CD8-positive, alpha-beta memory T cell (primary cell): ENCODE results near the gene ZP3. TPM values are rescaled to one million over a fixed set of nuclear protein-coding genes. Genes with fewer than 3 reads are reported as not detected.
"Not testable (repeated sequence)": the region's sequence is repeated elsewhere in the genome, so short reads cannot be mapped to it uniquely, and the experiment has no call there.

ENCODE experiments used
- CTCF ChIA-PET: fragments of 350-600 bp; sonication (Branson Sonifier 250); formaldehyde crosslinking; loops from one replicate; lab custom pipeline; 2021; ENCODE audit warnings: antibody characterized with exemption; lab: Charles Lee
- POLR2A ChIA-PET: fragments of 350-600 bp; sonication (Branson Sonifier 250); formaldehyde crosslinking; loops from one replicate; lab custom pipeline; 2021; ENCODE audit warnings: antibody characterized with exemption; lab: Charles Lee
- DNase-seq, 5 donors: peaks; one replicate each; pipeline versions ENCODE4 v3.0.0 to v3.0.0-alpha.2; 2020 to 2022; ENCODE audit warnings: mixed read lengths in 1 of 5
- H3K27ac ChIP-seq: one replicate; pipeline ENCODE4 v1.7.0; 2013; ENCODE audit warnings: low read depth, mild to moderate bottlenecking, low read length, moderate library complexity
- H3K27me3 ChIP-seq: 2 replicates; pipeline ENCODE4 v1.7.0; 2013; ENCODE audit warnings: low read length, mild to moderate bottlenecking; ENCODE audit not compliant: insufficient read depth, poor library complexity, severe bottlenecking
- H3K36me3 ChIP-seq: 2 replicates; pipeline ENCODE4 v1.7.0; 2013; ENCODE audit warnings: mild to moderate bottlenecking, low read length, moderate library complexity; ENCODE audit not compliant: insufficient read depth
- H3K4me1 ChIP-seq: 2 replicates; pipeline ENCODE4 v1.7.0; 2013; ENCODE audit warnings: mild to moderate bottlenecking, low read length, moderate library complexity; ENCODE audit not compliant: insufficient read depth
- H3K4me3 ChIP-seq: 2 replicates; pipeline ENCODE4 v1.7.0; 2013; ENCODE audit warnings: mild to moderate bottlenecking, low read length
- H3K9me3 ChIP-seq: 2 replicates; pipeline ENCODE4 v1.7.0; 2013; ENCODE audit warnings: mild to moderate bottlenecking, low read length
- H3K27ac Mint-ChIP-seq, 8 donors: one replicate each; pipeline ENCODE4 v1.8.0; 2020 to 2021; ENCODE audit warnings: mixed read lengths in 8 of 8, mild to moderate bottlenecking in 6 of 8, inconsistent platforms in 3 of 8, moderate library complexity in 3 of 8
- H3K27me3 Mint-ChIP-seq, 2 donors: one replicate each; pipeline ENCODE4 v1.8.0; 2020 to 2021; ENCODE audit warnings: mixed read lengths in 2 of 2, mild to moderate bottlenecking in 1 of 2, moderate library complexity in 1 of 2
- H3K36me3 Mint-ChIP-seq, 3 donors: one replicate each; pipeline ENCODE4 v1.8.0; 2020 to 2021; ENCODE audit warnings: mixed read lengths in 3 of 3, inconsistent platforms in 1 of 3, mild to moderate bottlenecking in 1 of 3
- H3K4me1 Mint-ChIP-seq, 3 donors: one replicate each; pipeline ENCODE4 v1.8.0; 2020 to 2021; ENCODE audit warnings: mixed read lengths in 3 of 3, inconsistent platforms in 1 of 3, mild to moderate bottlenecking in 1 of 3
- H3K4me3 Mint-ChIP-seq, 7 donors: one replicate each; pipeline ENCODE4 v1.8.0; 2020 to 2021; ENCODE audit warnings: mixed read lengths in 7 of 7, mild to moderate bottlenecking in 6 of 7, moderate library complexity in 4 of 7, inconsistent platforms in 2 of 7
- H3K9me3 Mint-ChIP-seq, 5 donors: one replicate each; pipeline ENCODE4 v1.8.0; 2020 to 2022; ENCODE audit warnings: mixed read lengths in 5 of 5, mild to moderate bottlenecking in 3 of 5, moderate library complexity in 2 of 5, inconsistent platforms in 1 of 5
- polyA plus RNA-seq: library from polyadenylated mRNA; unstranded; fragments of 300-500 nt; fragmentation: Illumina TruSeq; gene quantifications from one replicate; pipeline ENCODE4 v1.2.3, GENCODE V29; 2021
- total RNA-seq, 2 experiments: library from RNA; stranded (reverse); gene quantifications; one replicate each; pipeline ENCODE4 v1.2.3, GENCODE V29; 2021

ZP3 gene
- total and polyA plus RNA-seq, 3 experiments from 2014 or later, result 1.6 to 2.2 (median 1.6) TPM

DNA sequence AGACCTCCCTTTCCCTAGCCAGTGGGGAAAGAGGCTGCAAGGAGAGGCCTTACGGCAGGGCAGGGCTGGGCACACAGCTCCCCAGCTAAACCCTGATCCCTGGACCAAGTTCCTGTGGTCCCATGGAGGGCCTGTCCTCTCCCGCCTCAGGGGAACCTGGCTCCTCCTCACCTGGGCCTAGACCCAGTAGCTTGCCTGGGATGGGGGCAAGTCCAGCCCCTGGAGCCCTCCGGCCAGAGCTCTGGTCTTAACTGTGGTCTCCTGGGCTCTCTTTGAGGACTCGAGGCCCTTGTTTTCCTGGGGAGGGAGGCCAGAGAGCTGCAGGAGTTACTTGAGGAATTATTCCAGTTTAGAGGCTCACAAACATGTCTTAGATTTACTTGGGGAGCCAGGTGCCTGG lies 1.5 kb downstream of the ZP3 start:
- DNase-seq, result no peak
- Mint-ChIP-seq H3K4me3 (no peak overlapping the region), H3K9me3 (no peaks in the 10 kb centered on the region), H3K36me3 (no peaks in the 10 kb centered on the region), H3K27ac (peak overlapping the region in 1 of 8 donors; percentile 15), H3K4me1 (peaks cover 7 to 13% (median 12%) of the 10 kb centered on the region in 3 donors), H3K27me3 (peaks cover 7% of the 10 kb centered on the region in 2 donors)
- Histone ChIP-seq H3K36me3 (no peaks in the 10 kb centered on the region), H3K27me3 (no peaks in the 10 kb centered on the region), H3K27ac (no peak overlapping the region), H3K4me1 (no peaks in the 10 kb centered on the region), H3K9me3 (no peaks in the 10 kb centered on the region), H3K4me3 (no peak overlapping the region)
- CTCF ChIA-PET, result no interaction called here
- POLR2A ChIA-PET, result no interaction called here

GRCh38 chr7:76427635-76428034 lies 2.9 kb downstream of the ZP3 start:
- no peak overlapping the region for H3K4me3 Mint-ChIP-seq
- no peaks in the 10 kb centered on the region for H3K27me3 ChIP-seq
- H3K9me3 ChIP-seq, result no peaks in the 10 kb centered on the region
- no peaks in the 10 kb centered on the region for H3K4me1 ChIP-seq
- ChIA-PET CTCF (no interaction called here), POLR2A (no interaction called here)
- H3K27ac ChIP-seq, result no peak overlapping the region
- H3K4me1 Mint-ChIP-seq, result peaks cover 7 to 13% (median 12%) of the 10 kb centered on the region in 3 donors
- H3K36me3 Mint-ChIP-seq, result no peaks in the 10 kb centered on the region
- H3K27me3 Mint-ChIP-seq, result peaks cover 3 to 7% of the 10 kb centered on the region in 2 donors
- no peak overlapping the region for H3K27ac Mint-ChIP-seq
- DNase-seq, result no peak
- H3K4me3 ChIP-seq, result no peak overlapping the region
- H3K9me3 Mint-ChIP-seq, result no peaks in the 10 kb centered on the region
- no peaks in the 10 kb centered on the region for H3K36me3 ChIP-seq

DNA sequence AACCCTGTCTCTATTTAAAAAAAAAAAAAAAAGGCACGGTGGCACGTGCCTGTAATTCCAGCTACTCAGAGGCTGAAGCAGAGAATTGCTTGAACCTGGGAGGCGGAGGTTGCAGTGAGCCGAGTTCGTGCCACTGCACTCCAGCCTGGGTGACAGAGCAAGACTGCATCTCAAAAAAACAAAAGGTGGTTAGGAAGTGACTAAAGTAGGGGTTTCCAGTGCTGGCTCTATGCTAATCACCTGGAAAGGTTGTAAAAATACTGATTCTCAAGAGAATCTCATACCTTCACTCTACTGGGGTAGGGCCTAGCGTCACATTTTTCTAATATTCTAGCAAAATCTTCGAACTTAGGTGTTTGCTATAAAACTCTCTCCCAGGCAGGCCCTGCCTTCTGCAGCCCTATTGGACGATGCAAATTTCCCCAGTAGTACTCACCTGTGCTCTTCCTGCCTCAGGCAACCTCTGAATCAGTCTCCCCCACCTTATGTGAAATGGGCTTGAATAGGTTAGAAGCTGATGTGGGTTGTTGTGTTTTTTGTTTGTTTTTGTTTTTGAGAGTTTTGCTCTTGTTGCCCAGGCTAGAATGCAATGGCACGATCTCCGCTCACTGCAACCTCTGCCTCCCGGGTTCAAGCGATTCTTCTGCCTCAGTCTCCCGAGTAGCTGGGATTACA lies 3.5 kb downstream of the ZP3 start:
- no peaks in the 10 kb centered on the region for H3K9me3 Mint-ChIP-seq
- H3K4me3 Mint-ChIP-seq, result no peak overlapping the region
- CTCF ChIA-PET, result no interaction called here
- Histone ChIP-seq H3K4me3 (no peak overlapping the region), H3K27ac (no peak overlapping the region), H3K9me3 (no peaks in the 10 kb centered on the region), H3K36me3 (no peaks in the 10 kb centered on the region), H3K27me3 (no peaks in the 10 kb centered on the region), H3K4me1 (no peaks in the 10 kb centered on the region)
- no peak for DNase-seq
- peaks cover 3 to 6% of the 10 kb centered on the region in 2 donors for H3K27me3 Mint-ChIP-seq
- no peaks in the 10 kb centered on the region for H3K36me3 Mint-ChIP-seq
- peaks cover 7 to 13% (median 12%) of the 10 kb centered on the region in 3 donors for H3K4me1 Mint-ChIP-seq
- POLR2A ChIA-PET, result no interaction called here
- peak overlapping the region in 1 of 8 donors; percentile 43 for H3K27ac Mint-ChIP-seq

GRCh38 chr7:76428868-76429805 lies 4.4 kb downstream of the ZP3 start:
- no peaks in the 10 kb centered on the region for H3K9me3 ChIP-seq
- H3K4me1 ChIP-seq, result no peaks in the 10 kb centered on the region
- H3K27ac Mint-ChIP-seq, result no peak overlapping the region
- H3K4me3 Mint-ChIP-seq, result no peak overlapping the region
- no peak overlapping the region for H3K4me3 ChIP-seq
- H3K36me3 Mint-ChIP-seq, result no peaks in the 10 kb centered on the region
- peaks cover 7 to 10% (median 9%) of the 10 kb centered on the region in 3 donors for H3K4me1 Mint-ChIP-seq
- CTCF ChIA-PET, result no interaction called here
- H3K27me3 Mint-ChIP-seq, result peaks cover 0 to under 1% of the 10 kb centered on the region in 2 donors
- POLR2A ChIA-PET, result no interaction called here
- DNase-seq, result no peak
- H3K36me3 ChIP-seq, result no peaks in the 10 kb centered on the region
- H3K27ac ChIP-seq, result no peak overlapping the region
- no peaks in the 10 kb centered on the region for H3K9me3 Mint-ChIP-seq
- no peaks in the 10 kb centered on the region for H3K27me3 ChIP-seq

- CTCF ChIA-PET, result no interaction called here
- Histone ChIP-seq H3K36me3 (no peaks in the 10 kb centered on the region), H3K27me3 (no peaks in the 10 kb centered on the region), H3K4me1 (no peaks in the 10 kb centered on the region), H3K27ac (no peak overlapping the region), H3K4me3 (no peak overlapping the region), H3K9me3 (no peaks in the 10 kb centered on the region)
- H3K27ac Mint-ChIP-seq, result no peak overlapping the region
- no peaks in the 10 kb centered on the region for H3K27me3 Mint-ChIP-seq
- no peaks in the 10 kb centered on the region for H3K9me3 Mint-ChIP-seq
- POLR2A ChIA-PET, result no interaction called here
- no peaks in the 10 kb centered on the region for H3K36me3 Mint-ChIP-seq
- H3K4me3 Mint-ChIP-seq, result no peak overlapping the region
- H3K4me1 Mint-ChIP-seq, result peaks cover 0 to under 1% (median 0%) of the 10 kb centered on the region in 3 donors
- no peak for DNase-seq
These were observed 5.5 kb downstream of the ZP3 start for GRCh38 chr7:76430211-76430610.

- Mint-ChIP-seq H3K27me3 (no peaks in the 10 kb centered on the region), H3K9me3 (no peaks in the 10 kb centered on the region), H3K4me1 (no peaks in the 10 kb centered on the region), H3K36me3 (no peaks in the 10 kb centered on the region), H3K4me3 (no peak overlapping the region), H3K27ac (no peak overlapping the region)
- POLR2A ChIA-PET, result no interaction called here
- Histone ChIP-seq H3K4me3 (no peak overlapping the region), H3K9me3 (no peaks in the 10 kb centered on the region), H3K36me3 (no peaks in the 10 kb centered on the region), H3K27ac (no peak overlapping the region), H3K27me3 (no peaks in the 10 kb centered on the region), H3K4me1 (no peaks in the 10 kb centered on the region)
- CTCF ChIA-PET, result no interaction called here
- no peak for DNase-seq
These were observed 6.1 kb downstream of the ZP3 start for GRCh38 chr7:76430836-76431235.

DNA sequence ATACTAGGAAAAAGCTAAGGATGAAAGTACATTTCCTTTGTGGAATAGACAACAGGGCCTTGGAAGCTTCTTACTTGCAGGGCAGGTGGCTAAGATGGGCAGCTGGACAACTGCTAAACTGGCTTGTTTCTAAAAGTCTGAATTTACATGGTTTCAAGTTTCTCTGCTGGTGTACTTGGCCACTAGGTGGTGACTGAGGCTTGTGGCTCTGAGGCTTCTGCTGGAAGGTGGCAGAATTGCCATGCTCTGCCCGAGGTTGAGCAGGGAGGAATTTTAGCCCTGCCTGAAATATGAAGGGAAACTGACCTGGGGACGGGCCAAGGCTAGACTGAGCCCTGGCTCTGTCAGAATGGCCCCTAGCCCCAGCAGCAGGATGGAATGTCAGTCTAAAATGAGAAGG lies 13.1 kb downstream of the ZP3 start:
- peak in 3 of 5 donors; percentile 15 to 61 (median 50) for DNase-seq
- H3K9me3 Mint-ChIP-seq, result not testable (repeated sequence)

DNA sequence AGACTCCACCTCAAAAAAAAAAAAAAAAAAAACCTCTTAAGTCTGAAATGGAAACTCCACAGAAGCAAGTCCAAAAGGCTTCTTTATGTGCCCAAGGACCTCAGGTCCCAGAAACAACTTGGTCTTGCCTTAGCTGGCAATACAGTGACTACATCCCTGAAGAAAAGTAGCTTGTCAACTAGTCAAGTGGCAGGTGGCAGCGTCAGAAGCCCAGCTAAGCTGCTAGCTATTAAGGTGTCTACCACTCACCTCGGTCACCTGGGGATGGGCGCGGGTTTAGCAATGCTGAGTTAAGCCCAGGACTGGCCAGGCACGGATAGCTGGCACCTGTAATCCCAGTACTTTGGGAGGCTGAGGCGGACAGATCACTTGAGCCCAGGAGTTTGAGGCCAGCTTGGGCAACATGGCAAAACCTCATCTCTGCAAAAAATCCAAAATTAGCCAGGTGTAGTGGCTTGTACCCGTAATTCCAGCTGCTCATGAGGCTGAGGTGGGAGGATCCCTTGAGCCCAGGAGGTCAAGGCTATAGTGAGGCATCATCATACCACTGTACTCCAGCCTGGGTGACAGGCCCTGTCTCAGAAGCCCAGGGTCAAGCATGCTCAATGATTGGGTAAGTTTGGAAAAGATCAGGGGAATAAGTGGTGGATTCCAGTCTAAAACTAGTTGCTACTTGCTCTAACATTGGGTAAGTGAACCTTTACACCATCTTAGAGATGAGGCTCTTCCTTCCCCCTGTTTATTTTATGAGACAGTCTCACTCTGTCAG lies 14.6 kb downstream of the ZP3 start:
- H3K4me1 Mint-ChIP-seq, CTCF ChIA-PET, H3K9me3 Mint-ChIP-seq, DNase-seq, H3K27ac Mint-ChIP-seq, H3K36me3 ChIP-seq, H3K4me1 ChIP-seq, H3K9me3 ChIP-seq, H3K27ac ChIP-seq, POLR2A ChIA-PET, H3K27me3 ChIP-seq, H3K36me3 Mint-ChIP-seq, H3K4me3 Mint-ChIP-seq, H3K4me3 ChIP-seq, H3K27me3 Mint-ChIP-seq: not testable (repeated sequence)

More for the DNA sequence above, 13.1 kb downstream of the ZP3 start:
- H3K27ac ChIP-seq, H3K4me3 Mint-ChIP-seq, H3K36me3 Mint-ChIP-seq, H3K4me1 ChIP-seq, H3K27me3 ChIP-seq, CTCF ChIA-PET, H3K9me3 ChIP-seq, POLR2A ChIA-PET, H3K36me3 ChIP-seq, H3K4me3 ChIP-seq, H3K27me3 Mint-ChIP-seq, H3K4me1 Mint-ChIP-seq: not testable (repeated sequence)
- H3K27ac Mint-ChIP-seq, result peak overlapping the region in 1 of 8 donors; percentile 54
